GM18951 (cell line): ENCODE results near the gene NKX1-1.
"Not testable (repeated sequence)": the region's sequence is repeated elsewhere in the genome, so short reads cannot be mapped to it uniquely, and the experiment has no call there.

Experiments used
- POLR2A ChIP-seq: IDR thresholded peaks from 4 replicates; pipeline ENCODE4 v1.6.1; 2011; ENCODE audit warnings: mild to moderate bottlenecking; ENCODE audit not compliant: insufficient read length, insufficient read depth; ENCODE audit errors: extremely low read depth
- in situ Hi-C: fragments of 300-500 bp; cut with MboI; formaldehyde crosslinking; loops from one replicate; pipeline ENCODE4 v1.12.0; 2022; ENCODE audit warnings: low sequenced_read_pairs, mixed read lengths, inconsistent platforms; ENCODE audit not compliant: unreplicated experiment

NKX1-1 gene

DNA sequence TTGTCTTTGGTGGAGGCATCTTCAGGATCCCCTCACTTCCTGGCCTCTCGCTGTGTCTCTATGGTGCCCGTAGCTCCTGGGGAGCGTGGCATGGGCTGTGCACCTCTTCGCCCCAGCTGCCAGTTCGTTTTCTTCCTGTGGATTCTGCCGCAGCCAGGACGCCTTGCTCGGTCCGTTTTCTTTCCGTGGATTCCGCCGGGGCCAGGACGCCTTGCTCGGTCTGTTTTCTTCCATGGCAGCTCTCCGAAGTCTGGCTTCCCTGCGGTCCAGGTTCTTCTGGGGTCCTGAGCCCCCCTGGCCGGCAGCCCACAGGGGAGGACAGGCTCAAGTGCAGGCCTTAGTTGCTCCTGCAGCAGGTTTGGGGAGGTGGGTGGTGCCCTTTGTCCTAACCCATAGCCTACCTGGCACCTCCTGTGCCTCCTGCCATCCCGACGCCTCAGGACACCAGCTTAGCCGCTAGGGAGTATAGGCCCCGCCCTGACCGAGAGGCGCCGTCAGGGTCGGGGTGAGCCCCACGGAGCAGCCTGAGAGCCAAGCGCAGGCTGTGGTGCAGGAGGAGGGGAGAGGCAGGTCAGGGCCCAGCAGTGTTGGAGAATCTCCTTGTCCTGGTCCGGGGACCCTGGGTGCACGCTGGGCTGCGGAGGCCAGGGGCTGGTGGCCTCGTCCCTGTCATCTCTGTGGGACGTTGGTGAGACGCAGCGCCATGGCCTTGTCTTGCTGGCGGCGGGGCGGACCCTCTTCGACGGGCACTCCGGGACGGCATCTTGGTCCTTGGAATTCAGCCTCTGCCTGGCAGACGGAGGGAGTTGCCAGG, 32.1 kb downstream of the NKX1-1 start:
- no peak for TF ChIP-seq POLR2A
- in situ Hi-C loops = no loop called here

DNA sequence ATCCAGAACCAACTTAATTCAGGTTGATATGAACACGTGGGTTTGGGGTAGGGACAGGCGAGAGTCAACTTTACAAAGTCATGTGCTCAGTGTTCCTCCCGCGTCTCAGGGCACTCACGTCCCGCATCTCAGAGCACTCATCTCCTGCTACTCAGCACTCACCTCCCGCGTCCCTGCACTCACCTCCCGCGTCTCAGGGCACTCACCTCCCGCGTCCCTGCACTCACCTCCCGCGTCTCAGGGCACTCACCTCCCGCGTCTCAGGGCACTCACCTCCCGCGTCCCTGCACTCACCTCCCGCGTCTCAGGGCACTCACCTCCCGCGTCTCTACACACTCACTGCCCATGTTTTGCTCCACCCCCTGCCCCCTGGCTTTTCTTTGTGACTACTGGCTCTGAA, 33.7 kb downstream of the NKX1-1 start:
- in situ Hi-C loops = not testable (repeated sequence)

DNA sequence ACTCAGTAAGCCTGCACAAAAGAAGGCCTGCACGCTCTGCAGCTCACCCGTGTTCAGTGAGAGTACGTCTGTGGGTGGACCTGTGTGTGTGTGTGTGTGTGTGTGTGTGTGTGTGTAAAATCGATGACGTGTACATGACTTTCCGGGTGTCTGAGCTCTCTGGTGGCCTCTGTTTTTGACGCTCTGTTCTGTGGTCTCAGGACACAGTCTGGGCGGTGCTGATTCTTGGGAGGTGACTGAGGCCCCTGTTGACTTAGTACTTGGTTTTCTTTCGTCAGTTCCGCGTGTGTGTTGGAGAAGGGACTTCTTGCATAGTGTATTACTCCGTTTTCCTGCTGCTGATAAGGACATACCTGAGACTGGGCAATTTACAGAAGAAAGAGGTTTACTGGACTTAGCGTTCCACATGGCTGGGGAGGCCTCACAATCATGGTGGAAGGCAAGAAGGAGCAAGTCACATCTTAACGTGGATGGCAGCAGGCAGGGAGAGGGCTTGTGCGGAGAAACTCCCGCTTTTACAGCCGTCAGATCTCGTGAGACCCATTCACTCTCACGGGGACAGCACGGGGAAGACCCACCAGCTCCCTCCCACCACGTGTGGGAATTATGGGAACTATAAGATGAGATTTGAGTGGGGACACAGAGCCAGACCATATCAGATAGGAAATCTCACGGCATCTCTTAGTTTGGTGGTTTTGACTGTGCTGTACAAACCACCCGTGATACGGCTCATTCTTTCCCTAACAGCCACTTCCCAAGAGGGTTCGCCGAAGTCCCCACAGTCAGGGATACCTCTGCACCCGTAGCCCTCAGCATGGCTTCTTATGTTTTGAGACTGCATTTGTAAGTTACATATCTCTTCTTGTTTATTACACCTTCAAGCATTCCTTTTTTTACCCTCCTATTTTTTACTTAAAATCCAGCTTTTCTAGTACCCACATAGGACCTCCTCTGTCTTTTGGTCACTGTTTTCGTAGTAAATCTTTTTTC, 34.8 kb downstream of the NKX1-1 start:
- in situ Hi-C loops = no loop called here
- TF ChIP-seq POLR2A = no peak

DNA sequence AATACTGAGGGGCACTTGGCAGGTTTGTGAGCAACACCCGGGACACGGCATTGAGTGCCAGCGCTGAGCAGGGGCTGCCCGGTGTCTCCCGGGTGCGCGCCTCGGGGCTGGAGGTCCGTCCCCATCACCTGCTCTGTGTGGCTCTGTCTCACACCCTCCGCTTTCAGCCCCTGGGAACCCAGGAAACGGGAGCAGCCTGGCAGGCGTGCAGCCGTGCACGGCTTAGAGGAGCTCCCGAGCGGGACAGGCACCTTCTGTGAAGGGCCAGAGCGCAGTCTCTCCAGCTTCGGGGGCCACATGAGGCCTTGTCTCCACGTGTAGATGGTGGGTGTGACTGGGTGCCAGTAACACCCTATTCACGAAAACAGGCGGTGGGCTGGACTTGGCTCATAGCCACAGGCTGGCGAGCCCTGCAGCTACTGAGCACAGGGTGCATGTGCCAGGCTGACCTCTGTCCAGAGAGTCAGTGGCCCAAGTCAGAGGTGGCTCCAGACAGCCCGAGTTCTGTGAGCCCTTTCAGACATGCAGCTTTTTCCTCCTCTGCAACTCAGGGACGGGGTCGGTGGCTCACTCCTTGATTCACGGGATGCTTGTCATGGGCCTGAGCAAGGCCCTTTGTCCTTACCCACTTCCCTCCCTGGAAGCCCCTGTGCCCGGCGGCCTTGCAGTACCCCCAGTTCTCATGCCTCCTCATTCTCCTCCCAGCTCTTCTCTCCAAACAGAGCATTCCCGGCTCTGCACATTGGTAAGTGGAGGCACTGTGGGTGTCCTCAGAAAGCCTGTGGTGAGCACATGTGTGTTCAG, 35.7 kb downstream of the NKX1-1 start:
- in situ Hi-C loops = no loop called here
- TF ChIP-seq POLR2A = no peak

DNA sequence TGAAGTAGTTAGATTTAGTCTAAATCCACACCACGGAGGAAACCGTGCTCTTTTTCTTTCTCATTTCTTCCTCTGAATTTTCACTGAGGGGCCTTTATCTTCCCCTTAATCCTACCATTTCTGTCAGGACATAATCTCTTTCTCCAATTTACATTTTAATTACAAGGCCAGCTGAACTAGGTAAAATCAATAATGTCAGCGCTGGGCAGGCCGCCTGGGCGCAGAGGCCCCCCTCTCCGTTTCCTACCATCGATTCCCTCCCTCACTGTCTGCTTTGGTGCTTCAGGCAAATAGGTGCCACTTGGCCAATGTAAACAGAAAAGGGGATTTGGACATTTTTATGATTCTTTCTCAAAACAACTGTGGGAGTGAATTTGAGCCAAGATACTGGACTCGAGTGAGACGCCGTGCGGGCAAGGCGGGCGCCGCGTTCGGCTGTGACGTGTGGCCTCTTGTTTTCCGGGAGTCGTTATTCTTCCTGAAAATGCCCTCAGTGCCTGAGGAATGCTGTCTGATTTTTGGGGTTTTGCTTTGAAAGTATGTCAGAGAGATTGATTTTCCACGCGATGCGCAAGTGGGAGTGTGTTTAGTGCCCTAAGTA, 36.7 kb downstream of the NKX1-1 start:
- TF ChIP-seq POLR2A = no peak
- in situ Hi-C loops = no loop called here

DNA sequence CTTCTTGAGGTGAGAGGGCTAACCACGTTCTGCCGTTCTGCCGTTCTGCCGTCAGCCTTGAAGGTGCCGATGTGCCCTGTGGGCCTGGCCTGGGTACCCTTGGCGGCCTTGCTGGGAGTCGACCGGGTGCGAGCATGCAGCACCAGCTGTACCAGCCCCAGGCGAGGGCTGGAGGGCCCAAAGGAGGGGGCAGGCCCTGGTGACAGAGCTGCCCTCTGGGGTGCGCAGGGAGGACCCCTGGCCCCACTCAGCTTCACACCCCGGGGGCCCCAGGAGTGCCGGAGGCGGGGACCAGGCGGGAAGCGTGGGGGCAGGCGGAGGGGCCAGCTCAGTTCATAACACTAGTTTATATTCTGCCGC, 37.2 kb downstream of the NKX1-1 start:
- TF ChIP-seq POLR2A = no peak
- in situ Hi-C loops = no loop called here

DNA sequence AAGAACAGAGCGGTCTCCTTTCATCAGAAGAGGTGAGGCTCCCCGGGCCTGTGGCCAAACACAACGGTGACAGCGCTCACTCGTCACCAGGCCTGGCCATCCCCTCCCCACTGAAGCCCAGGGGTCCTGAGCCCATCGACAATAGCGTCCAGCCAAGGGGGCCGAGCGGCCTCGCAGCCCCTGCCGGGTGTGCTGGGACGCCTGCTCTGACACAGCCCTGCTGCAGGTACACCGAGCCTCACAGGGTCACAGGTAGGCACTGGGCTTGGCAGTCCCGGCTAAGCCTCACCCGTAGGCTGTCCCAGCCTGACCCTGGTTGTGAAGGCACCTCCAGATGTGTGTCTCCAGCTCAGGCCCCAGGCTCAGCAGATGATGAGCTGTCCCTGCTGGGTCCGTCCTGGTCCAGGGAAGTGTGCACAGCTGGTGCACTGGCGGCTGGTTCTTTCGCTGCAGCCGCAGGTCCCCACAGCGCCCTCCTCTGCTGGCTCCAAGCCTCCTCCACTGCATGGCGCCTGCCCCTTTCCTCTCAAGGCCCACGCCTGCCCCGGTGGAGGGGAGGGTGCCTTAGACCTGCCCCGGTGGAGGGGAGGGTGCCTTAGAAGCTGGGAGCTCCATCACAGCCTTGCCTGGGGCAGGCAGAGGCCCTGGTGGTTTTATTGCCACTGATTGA, 37.7 kb downstream of the NKX1-1 start:
- TF ChIP-seq POLR2A = no peak
- in situ Hi-C loops = no loop called here

DNA sequence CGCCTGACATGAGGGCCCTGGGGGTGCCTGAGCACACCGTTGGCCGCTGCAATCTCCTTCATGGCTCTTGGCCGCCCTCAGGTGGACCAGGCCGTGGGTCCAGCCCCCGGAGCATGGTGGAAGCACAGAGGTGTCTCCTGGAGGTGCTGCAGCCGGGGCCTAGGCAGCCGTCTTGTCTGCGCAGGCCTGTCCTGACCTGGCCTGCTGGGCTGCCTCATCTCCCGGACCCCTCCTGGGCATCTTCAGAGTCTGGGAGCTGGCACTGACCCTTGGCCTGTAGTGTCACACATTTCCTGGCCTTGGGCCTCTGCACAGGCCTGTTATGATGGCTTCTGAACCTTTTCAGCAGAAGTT, 38.3 kb downstream of the NKX1-1 start:
- in situ Hi-C loops = no loop called here
- TF ChIP-seq POLR2A = no peak

DNA sequence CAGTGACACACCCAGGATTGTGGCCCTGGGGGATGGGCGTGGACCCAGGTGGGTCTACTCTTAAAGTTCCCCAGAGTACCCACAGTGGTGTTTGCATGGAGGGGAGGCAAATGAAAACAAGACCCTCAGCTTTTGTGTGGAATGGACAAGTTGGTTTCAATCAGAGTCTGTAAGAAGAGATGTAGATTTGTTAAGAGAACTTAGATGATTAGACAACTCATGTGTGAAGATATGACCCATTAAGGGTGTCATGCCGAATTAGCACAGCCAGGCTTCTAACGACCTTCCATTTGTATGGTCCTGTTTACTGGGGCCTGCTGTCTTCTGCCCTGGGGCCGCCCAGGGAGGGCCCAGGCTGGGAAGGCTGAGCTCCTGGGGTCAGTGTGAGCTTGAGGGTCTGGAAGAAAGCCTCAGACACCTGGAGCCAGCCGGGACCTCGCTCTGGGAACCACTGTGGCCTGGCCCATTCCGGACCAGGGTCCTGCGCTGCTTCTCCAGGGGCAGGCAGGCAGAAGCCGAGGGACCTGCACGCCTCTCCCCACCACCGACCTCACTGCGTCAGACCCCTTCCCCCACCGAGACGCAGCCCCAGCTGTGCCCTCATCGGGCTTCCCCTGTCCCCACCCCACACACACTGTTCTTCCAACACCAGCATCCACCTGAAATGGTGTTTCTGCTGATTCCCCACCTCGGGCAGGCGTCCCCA, 38.9 kb downstream of the NKX1-1 start:
- no peak for TF ChIP-seq POLR2A
- in situ Hi-C loops = no loop called here

DNA sequence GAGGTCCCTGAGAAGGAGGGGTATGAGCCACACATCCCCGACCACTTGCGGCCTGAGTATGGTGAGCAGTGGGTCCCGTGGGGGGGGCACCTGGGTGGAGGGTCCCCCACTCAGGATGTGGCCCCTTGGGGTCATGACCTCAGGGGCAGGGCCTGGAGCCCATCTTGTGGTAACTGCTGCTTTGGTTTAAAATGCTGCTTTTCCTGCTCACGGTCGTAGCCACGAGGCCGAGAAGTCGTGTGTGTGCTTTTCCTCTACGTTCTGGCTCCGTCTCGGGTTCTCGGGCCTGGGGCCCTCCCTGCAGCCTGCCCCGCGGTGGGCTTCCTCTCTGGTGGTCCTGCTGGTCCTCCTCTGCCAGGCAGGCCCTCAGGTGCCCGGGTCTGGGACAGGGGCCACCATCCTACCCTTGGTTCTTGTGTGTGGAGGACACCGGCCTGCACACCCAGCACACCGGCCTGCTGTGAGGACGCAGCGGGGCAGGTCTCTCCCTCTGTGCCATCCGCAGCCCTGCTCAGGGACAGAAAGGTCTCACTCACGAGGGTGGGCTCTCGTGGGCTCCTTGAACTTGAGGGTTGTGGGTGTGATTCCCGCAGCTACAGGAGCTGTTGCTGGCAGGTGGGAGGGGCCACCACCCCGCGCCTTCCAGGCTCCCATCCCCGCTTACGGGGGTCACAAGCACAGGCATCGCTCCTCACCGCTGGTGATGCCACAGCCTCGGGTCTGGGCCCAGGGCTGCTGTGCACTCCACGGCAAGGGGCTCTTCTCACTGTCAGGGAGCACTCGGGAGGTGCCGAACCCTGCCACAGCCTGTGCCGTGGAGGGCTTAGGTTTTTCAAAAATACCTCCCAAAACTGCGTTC, 39.6 kb downstream of the NKX1-1 start:
- in situ Hi-C loops = no loop called here
- no peak for TF ChIP-seq POLR2A
